Measurements from ENCODE around the gene UCP1.

UCP1 gene

DNA sequence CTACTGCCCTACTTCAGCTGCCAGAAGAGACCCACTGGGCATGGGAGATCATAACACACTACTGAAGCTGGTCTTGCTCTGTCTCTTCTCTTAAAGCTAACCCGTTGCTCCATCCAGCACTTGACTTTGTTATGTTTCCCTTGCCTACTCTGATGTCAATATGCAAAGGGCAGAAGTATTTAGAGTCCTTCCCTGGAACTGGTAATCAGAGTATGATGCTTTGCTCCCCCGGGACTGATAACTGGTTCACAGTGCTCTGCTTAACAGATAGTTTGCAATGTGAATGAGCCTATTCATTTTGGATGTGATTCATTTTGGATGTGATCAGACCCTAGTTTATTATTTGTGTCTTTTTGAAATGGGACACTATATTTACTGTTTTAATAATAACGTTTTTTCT, 12.3 kb upstream of the UCP1 start:
- H3K4me3 ChIP-seq (ENCODE audit: low read depth, low read length) = no peak overlapping the region
- TF ChIP-seq, protein P1, sequence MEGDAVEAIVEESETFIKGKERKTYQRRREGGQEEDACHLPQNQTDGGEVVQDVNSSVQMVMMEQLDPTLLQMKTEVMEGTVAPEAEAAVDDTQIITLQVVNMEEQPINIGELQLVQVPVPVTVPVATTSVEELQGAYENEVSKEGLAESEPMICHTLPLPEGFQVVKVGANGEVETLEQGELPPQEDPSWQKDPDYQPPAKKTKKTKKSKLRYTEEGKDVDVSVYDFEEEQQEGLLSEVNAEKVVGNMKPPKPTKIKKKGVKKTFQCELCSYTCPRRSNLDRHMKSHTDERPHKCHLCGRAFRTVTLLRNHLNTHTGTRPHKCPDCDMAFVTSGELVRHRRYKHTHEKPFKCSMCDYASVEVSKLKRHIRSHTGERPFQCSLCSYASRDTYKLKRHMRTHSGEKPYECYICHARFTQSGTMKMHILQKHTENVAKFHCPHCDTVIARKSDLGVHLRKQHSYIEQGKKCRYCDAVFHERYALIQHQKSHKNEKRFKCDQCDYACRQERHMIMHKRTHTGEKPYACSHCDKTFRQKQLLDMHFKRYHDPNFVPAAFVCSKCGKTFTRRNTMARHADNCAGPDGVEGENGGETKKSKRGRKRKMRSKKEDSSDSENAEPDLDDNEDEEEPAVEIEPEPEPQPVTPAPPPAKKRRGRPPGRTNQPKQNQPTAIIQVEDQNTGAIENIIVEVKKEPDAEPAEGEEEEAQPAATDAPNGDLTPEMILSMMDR (IDR thresholded peaks at IDR 0.05; ENCODE audit: borderline replicate concordance, insufficient read depth, low read depth, low read length) = no peak

DNA sequence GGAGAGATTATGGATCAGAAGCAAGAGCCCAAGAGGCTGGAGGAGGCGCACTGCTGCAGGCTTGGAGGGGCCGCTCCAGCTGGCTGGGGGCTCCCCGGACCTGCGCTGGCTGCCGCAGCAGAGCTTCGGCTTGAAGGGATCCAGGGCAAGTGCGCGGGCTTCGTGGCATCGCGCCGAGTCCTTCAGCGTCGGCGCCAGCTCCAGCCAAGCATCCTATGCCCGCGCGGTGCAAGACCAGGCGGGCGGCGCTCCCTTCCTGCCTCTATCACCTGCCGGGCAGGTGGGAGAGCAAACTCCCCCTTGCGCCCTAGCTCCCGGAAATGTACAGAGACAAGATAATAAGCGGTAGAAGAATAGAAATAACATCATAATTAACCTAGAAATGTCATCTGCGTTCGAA, 10.5 kb upstream of the UCP1 start:
- TF ChIP-seq, protein P1 (IDR thresholded peaks at IDR 0.05; ENCODE audit: borderline replicate concordance, insufficient read depth, low read depth, low read length) = no peak
- no peak overlapping the region for H3K4me3 ChIP-seq (ENCODE audit: low read depth, low read length)

DNA sequence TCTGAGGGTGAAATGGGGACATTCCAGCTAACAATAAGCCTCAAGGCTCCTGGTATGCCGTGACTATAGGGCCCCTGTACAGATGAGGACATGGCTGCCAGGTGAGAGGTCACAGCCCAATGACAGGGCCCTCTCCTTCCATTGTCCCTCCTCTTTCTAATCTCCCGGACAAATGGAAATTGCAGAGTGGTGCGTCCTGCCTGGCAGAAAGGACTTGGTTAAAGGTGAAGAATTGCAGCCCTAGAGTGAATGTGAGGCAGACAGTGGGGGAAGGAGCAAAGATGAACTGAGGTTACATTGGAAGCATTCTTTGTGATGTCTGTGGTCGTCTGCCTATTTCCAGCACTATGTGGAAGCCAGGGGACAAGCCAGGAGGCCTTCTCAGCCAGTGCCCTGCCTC, 6.7 kb upstream of the UCP1 start:
- TF ChIP-seq, protein P1 (IDR thresholded peaks at IDR 0.05; ENCODE audit: borderline replicate concordance, insufficient read depth, low read depth, low read length) = no peak
- no peak overlapping the region for H3K4me3 ChIP-seq (ENCODE audit: low read depth, low read length)

- H3K4me3 ChIP-seq (ENCODE audit: low read depth, low read length) = no peak overlapping the region
- TF ChIP-seq, protein P1 (IDR thresholded peaks at IDR 0.05; ENCODE audit: borderline replicate concordance, insufficient read depth, low read depth, low read length) = no peak
Observed at GRCh38 chr4:140571620-140572019, 2.9 kb upstream of the UCP1 start.

DNA sequence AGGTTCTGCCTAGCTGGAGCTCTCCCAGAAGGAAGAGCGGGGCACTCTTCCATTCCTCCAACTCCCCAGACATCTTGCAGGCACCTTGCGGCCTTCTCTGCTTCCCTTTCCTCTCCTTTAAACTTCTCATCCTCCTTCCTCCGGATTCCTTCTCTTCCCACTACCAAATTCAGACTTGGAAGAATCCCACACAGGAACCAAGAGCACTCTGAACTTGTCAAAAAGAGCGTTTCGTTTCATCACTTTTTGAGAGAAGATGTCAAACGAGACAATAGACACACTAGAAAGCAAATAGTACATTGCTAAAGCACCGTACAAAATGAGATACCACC, 512 bp upstream of the UCP1 start:
- H3K4me3 ChIP-seq (ENCODE audit: low read depth, low read length) = no peak overlapping the region
- TF ChIP-seq, protein P1 (IDR thresholded peaks at IDR 0.05; ENCODE audit: borderline replicate concordance, insufficient read depth, low read depth, low read length) = no peak

GRCh38 chr4:140559696-140560095, 9.1 kb downstream of the UCP1 start:
- TF ChIP-seq, protein P1 (IDR thresholded peaks at IDR 0.05; ENCODE audit: borderline replicate concordance, insufficient read depth, low read depth, low read length) = no peak
- no peak overlapping the region for H3K4me3 ChIP-seq (ENCODE audit: low read depth, low read length)

DNA sequence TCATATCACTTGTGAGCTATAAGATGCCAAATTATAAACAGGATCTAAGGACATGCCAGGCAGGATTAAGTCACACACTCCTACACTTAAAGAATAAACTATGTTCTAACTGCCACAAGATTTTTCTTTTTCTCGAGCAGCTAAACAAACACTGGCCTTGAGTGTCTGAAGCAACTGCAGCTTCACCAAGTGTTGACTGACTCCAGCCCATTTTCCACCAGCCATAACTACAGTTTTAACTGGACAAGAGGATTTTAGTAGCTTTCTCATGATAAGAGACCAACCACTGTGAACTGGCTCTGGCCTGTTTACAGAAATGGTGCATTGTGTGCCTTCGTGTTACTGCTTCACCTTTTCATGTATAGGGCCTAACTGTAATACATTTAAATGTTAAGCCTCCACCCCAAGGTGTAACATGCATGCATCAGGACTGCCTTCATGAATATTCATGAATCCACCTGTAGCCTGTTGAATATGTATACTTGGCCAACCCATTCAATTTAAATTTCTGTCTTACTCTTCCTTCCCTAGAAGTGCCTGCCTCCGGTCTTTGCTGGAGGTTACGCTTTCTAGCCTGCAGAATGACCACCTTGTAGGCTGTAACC, 10.8 kb downstream of the UCP1 start:
- no peak overlapping the region for H3K4me3 ChIP-seq (ENCODE audit: low read depth, low read length)
- TF ChIP-seq, protein P1 (IDR thresholded peaks at IDR 0.05; ENCODE audit: borderline replicate concordance, insufficient read depth, low read depth, low read length) = no peak

Measured in GM12875 (cell line).